HepG2 (cell line): ENCODE results near the gene FNIP2. TPM values are rescaled to one million over a fixed set of nuclear protein-coding genes. Genes with fewer than 3 reads are reported as not detected.

Experiments used
- BORCS8-MEF2B ChIP-seq: sonication (generic); formaldehyde crosslinking; IDR thresholded peaks from 2 replicates; pipeline ENCODE4 v1.8.0; 2022; ENCODE audit warnings: mild to moderate bottlenecking, missing genetic modification reagents
- CREB1 ChIP-seq, 2 experiments: fragments of 450-650 bp in 1 of 2; IDR thresholded peaks; 2 replicates each; pipeline ENCODE4 v1.6.1; 2016 to 2017; ENCODE audit warnings: control low read depth in 1 of 2, mild to moderate bottlenecking in 1 of 2, missing compliant biosample characterization in 1 of 2, missing genetic modification characterization in 1 of 2
- FOXA3 ChIP-seq: IDR thresholded peaks from 2 replicates; pipeline ENCODE4 v1.6.1; 2016; ENCODE audit warnings: missing genetic modification reagents, missing compliant biosample characterization
- FOXP4 ChIP-seq: sonication (generic); formaldehyde crosslinking; IDR thresholded peaks from 2 replicates; pipeline ENCODE4 v1.4.0; 2020; ENCODE audit warnings: missing genetic modification reagents
- RXRB ChIP-seq: IDR thresholded peaks from 2 replicates; pipeline ENCODE4 v1.6.1; 2016; ENCODE audit warnings: borderline replicate concordance, missing genetic modification reagents, missing compliant biosample characterization
- SMAD9 ChIP-seq: sonication (generic); formaldehyde crosslinking; IDR thresholded peaks from 2 replicates; pipeline ENCODE4 v1.5.1; 2020; ENCODE audit warnings: mild to moderate bottlenecking, missing genetic modification reagents
- SNAPC2 ChIP-seq: sonication (generic); formaldehyde crosslinking; IDR thresholded peaks from 2 replicates; pipeline ENCODE4 v1.8.1; 2022; ENCODE audit warnings: mild to moderate bottlenecking, missing genetic modification reagents
- THAP8 ChIP-seq: sonication (generic); formaldehyde crosslinking; IDR thresholded peaks from 2 replicates; pipeline ENCODE4 v1.5.1; 2020; ENCODE audit warnings: missing genetic modification reagents, mild to moderate bottlenecking, borderline replicate concordance
- ZNF12 ChIP-seq: sonication (generic); formaldehyde crosslinking; IDR thresholded peaks from 2 replicates; pipeline ENCODE4 v1.5.0; 2020; ENCODE audit warnings: missing genetic modification reagents
- ZNF329 ChIP-seq: sonication (generic); formaldehyde crosslinking; IDR thresholded peaks from 2 replicates; pipeline ENCODE4 v1.9.0; 2021; ENCODE audit warnings: low read depth, mild to moderate bottlenecking, missing genetic modification reagents
- ZNF350 ChIP-seq: sonication (generic); formaldehyde crosslinking; IDR thresholded peaks from 2 replicates; pipeline ENCODE4 v1.4.0; 2020; ENCODE audit warnings: mild to moderate bottlenecking, low read depth, missing genetic modification reagents, borderline replicate concordance
- ZNF460 ChIP-seq: sonication (generic); formaldehyde crosslinking; IDR thresholded peaks from 2 replicates; pipeline ENCODE4 v1.5.1; 2020; ENCODE audit warnings: missing genetic modification reagents, mild to moderate bottlenecking, borderline replicate concordance
- ZNF569 ChIP-seq: sonication (generic); formaldehyde crosslinking; IDR thresholded peaks from 2 replicates; pipeline ENCODE4 v1.5.0; 2020; ENCODE audit warnings: mild to moderate bottlenecking, missing genetic modification reagents, moderate library complexity, borderline replicate concordance
- ZNF644 ChIP-seq: IDR thresholded peaks from 2 replicates; pipeline ENCODE4 v1.6.1; 2016; ENCODE audit warnings: low read depth
- ZNF879 ChIP-seq: sonication (generic); formaldehyde crosslinking; IDR thresholded peaks from 2 replicates; pipeline ENCODE4 v1.8.1; 2023; ENCODE audit warnings: missing genetic modification reagents
- ZSCAN21 ChIP-seq: sonication (generic); formaldehyde crosslinking; IDR thresholded peaks from 2 replicates; pipeline ENCODE4 v1.8.0; 2022; ENCODE audit warnings: mild to moderate bottlenecking, missing genetic modification reagents, moderate library complexity, borderline replicate concordance
- ZSCAN25 ChIP-seq: sonication (generic); formaldehyde crosslinking; IDR thresholded peaks from 2 replicates; pipeline ENCODE4 v1.8.0; 2022; ENCODE audit warnings: mild to moderate bottlenecking, missing genetic modification reagents
- ZSCAN30 ChIP-seq: sonication (generic); formaldehyde crosslinking; IDR thresholded peaks from 2 replicates; pipeline ENCODE4 v1.5.0; 2020; ENCODE audit warnings: mild to moderate bottlenecking, missing genetic modification reagents
- polyA plus RNA-seq, 8 experiments: library from polyadenylated mRNA; depleted of rRNA in 3 of 8; stranded (reverse) in 7 of 8; unstranded in 1 of 8; fragments of >200 nt; fragmentation: Illumina TruSeq in 4 of 8; extraction: Trizol in 4 of 8; gene quantifications; 2 replicates each; pipeline versions ENCODE4 v1.2.1 to v1.2.3, GENCODE V29; 2011 to 2016; ENCODE audit warnings: low read depth in 4 of 8, missing spikeins in 1 of 8, mixed read lengths in 1 of 8; ENCODE audit not compliant: insufficient read depth in 1 of 8
- total RNA-seq, 5 experiments: library from RNA; depleted of rRNA; stranded (reverse); fragments of >200 nt; fragmentation: Illumina TruSeq; extraction: Trizol; gene quantifications; 2 replicates each; pipeline ENCODE4 v1.2.3, GENCODE V29; 2016; ENCODE audit warnings: low read depth in 1 of 5
- TF ChIP-seq, protein P1 (sequence below): sonication (generic); formaldehyde crosslinking; IDR thresholded peaks from 2 replicates; pipeline ENCODE4 v1.4.0; 2020; ENCODE audit warnings: missing genetic modification reagents, borderline replicate concordance
- TF ChIP-seq, protein P2 (sequence below): sonication (generic); formaldehyde crosslinking; IDR thresholded peaks from 2 replicates; pipeline ENCODE4 v1.4.0; 2020; ENCODE audit warnings: missing genetic modification reagents

Gene FNIP2
- total and polyA plus RNA-seq, 2 of the 13 experiments (the other 11 are each of a cell fraction or from before 2014, with no cell fraction given), result 15.5 to 21.0 TPM

DNA sequence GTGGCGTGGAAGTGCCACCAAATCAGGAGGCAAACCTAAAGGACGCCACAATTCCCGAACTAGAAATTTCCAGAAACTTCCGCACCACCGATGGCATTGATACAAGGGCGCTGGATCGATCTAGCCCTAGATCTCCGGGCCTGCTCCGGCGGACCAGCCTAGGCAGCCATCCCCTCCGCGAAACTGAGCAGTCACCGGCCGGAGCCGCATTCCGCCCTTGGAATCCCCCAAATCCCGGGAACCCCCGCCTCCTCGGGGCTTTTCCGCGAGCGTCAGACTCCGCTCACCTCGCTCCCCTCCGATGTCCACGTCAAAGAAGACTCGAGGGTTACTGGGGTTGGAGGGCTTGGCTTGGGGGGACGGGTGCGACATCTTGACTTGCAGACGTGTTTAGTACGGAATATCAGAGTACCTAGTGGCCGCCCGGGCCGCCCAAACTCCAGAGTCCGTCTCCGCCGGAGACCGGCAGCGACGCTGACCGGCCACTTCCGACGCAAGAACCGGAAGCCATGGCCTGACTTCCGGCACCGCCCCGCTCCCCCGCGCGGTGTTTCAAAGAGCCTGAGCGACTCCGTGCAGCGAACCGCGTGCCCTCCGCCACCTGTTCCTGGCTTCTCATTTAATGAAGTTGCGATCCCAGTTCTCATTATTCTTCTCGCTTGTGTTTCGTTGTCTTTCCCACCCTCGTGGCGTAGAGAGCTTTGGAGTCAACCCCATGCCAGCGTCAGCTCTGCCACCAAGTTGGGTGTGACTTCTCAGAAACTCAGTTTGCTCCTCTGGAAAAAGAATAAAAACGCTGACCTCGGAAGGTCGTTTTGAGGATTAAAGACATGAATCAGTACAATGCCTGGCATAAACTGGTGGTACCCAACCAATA, 45.7 kb upstream of the FNIP2 start, which contains the start of gene PPID (continued):
- TF ChIP-seq, protein P1, sequence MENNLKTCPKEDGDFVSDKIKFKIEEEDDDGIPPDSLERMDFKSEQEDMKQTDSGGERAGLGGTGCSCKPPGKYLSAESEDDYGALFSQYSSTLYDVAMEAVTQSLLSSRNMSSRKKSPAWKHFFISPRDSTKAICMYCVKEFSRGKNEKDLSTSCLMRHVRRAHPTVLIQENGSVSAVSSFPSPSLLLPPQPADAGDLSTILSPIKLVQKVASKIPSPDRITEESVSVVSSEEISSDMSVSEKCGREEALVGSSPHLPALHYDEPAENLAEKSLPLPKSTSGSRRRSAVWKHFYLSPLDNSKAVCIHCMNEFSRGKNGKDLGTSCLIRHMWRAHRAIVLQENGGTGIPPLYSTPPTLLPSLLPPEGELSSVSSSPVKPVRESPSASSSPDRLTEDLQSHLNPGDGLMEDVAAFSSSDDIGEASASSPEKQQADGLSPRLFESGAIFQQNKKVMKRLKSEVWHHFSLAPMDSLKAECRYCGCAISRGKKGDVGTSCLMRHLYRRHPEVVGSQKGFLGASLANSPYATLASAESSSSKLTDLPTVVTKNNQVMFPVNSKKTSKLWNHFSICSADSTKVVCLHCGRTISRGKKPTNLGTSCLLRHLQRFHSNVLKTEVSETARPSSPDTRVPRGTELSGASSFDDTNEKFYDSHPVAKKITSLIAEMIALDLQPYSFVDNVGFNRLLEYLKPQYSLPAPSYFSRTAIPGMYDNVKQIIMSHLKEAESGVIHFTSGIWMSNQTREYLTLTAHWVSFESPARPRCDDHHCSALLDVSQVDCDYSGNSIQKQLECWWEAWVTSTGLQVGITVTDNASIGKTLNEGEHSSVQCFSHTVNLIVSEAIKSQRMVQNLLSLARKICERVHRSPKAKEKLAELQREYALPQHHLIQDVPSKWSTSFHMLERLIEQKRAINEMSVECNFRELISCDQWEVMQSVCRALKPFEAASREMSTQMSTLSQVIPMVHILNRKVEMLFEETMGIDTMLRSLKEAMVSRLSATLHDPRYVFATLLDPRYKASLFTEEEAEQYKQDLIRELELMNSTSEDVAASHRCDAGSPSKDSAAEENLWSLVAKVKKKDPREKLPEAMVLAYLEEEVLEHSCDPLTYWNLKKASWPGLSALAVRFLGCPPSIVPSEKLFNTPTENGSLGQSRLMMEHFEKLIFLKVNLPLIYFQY (CRISPR knock-in tag), result no peak
- no peak for TF ChIP-seq SNAPC2 (CRISPR knock-in tag)
- TF ChIP-seq ZNF460 (CRISPR knock-in tag), result no peak
- TF ChIP-seq ZNF644, result 0 out of 2 replicates have a peak, but pooled peaks have one; percentile 26
- TF ChIP-seq BORCS8-MEF2B (CRISPR knock-in tag), result no peak
- TF ChIP-seq ZNF12 (CRISPR knock-in tag), result peak; percentile 1; the same call in 1 of the 2 replicates
- peak; percentile 61; the same call in 1 of the 2 replicates for TF ChIP-seq FOXA3 (CRISPR knock-in tag)
- TF ChIP-seq SMAD9 (CRISPR knock-in tag), result peak; percentile 81; the same call in 1 of the 2 replicates
- 0 out of 2 replicates have a peak, but pooled peaks have one; percentile 25 for TF ChIP-seq THAP8
- no peak for TF ChIP-seq ZSCAN25 (CRISPR knock-in tag)
- no peak for TF ChIP-seq ZNF350 (CRISPR knock-in tag)
- no peak for TF ChIP-seq ZNF879 (CRISPR knock-in tag)
- peak; percentile 33; the same call in 1 of the 2 replicates for TF ChIP-seq CREB1 (IDR thresholded peaks at IDR 0.05)
- TF ChIP-seq CREB1 (CRISPR knock-in tag; IDR thresholded peaks at IDR 0.05), result 0 out of 2 replicates have a peak, but pooled peaks have one; percentile 25
- no peak for TF ChIP-seq ZSCAN30 (CRISPR knock-in tag)
- TF ChIP-seq, protein P2, sequence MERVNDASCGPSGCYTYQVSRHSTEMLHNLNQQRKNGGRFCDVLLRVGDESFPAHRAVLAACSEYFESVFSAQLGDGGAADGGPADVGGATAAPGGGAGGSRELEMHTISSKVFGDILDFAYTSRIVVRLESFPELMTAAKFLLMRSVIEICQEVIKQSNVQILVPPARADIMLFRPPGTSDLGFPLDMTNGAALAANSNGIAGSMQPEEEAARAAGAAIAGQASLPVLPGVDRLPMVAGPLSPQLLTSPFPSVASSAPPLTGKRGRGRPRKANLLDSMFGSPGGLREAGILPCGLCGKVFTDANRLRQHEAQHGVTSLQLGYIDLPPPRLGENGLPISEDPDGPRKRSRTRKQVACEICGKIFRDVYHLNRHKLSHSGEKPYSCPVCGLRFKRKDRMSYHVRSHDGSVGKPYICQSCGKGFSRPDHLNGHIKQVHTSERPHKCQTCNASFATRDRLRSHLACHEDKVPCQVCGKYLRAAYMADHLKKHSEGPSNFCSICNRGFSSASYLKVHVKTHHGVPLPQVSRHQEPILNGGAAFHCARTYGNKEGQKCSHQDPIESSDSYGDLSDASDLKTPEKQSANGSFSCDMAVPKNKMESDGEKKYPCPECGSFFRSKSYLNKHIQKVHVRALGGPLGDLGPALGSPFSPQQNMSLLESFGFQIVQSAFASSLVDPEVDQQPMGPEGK (CRISPR knock-in tag), result peak; percentile 66
- TF ChIP-seq ZNF569, result no peak
- TF ChIP-seq ZNF329 (CRISPR knock-in tag), result no peak
- peak; percentile 65 for TF ChIP-seq FOXP4
- peak; percentile 56 for TF ChIP-seq ZSCAN21 (CRISPR knock-in tag)
- TF ChIP-seq RXRB (CRISPR knock-in tag), result peak; percentile 58
